ENCODE data around the gene FRAT1.

- no peak for TF ChIP-seq POLR2A (IDR thresholded peaks at IDR 0.05; ENCODE audit: low read depth, low read length)
- no peak for TF ChIP-seq POLR2AphosphoS5 (IDR thresholded peaks at IDR 0.05; ENCODE audit: low read depth, low read length)
- no peak for TF ChIP-seq TAF1 (IDR thresholded peaks at IDR 0.05; ENCODE audit: low read depth, low read length)
- TF ChIP-seq SPI1 (IDR thresholded peaks at IDR 0.05; ENCODE audit: low read depth, low read length): no peak
- no peak for TF ChIP-seq PAX5 (IDR thresholded peaks at IDR 0.05; ENCODE audit: insufficient read depth, low read length, severe bottlenecking)
- no peak for TF ChIP-seq POU2F2 (IDR thresholded peaks at IDR 0.05; ENCODE audit: low read depth, low read length)
These were observed 17.4 kb downstream of the FRAT1 start for GRCh38 chr10:97336446-97336845.
